Fibroblast of lung (primary cell): Measurements from ENCODE around the gene MICAL2. TPM values are rescaled to one million over a fixed set of nuclear protein-coding genes. Genes with fewer than 3 reads are reported as not detected.

Experiments used
- DNase-seq, 2 donors: peaks; one replicate each; pipeline versions ENCODE4 v3.0.0 to v3.0.0-alpha.2; 2010; ENCODE audit warnings: low read depth in 2 of 2
- H2AFZ ChIP-seq: 2 replicates; pipeline ENCODE4 v1.5.1; 2012; ENCODE audit warnings: low read length, control low read depth, inconsistent platforms
- H3K27ac ChIP-seq: 2 replicates; pipeline ENCODE4 v1.5.1; 2011; ENCODE audit warnings: low read length, control low read depth; ENCODE audit not compliant: insufficient read depth
- H3K27me3 ChIP-seq: 2 replicates; pipeline ENCODE4 v1.5.1; 2011; ENCODE audit warnings: mild to moderate bottlenecking, low read length; ENCODE audit not compliant: control insufficient read depth, insufficient read depth
- H3K36me3 ChIP-seq: 2 replicates; pipeline ENCODE4 v1.5.1; 2011; ENCODE audit warnings: low read length; ENCODE audit not compliant: control insufficient read depth, insufficient read depth
- H3K4me1 ChIP-seq: 2 replicates; pipeline ENCODE4 v1.5.1; 2011; ENCODE audit warnings: low read length; ENCODE audit not compliant: control insufficient read depth, insufficient read depth; ENCODE audit errors: extremely low read depth
- H3K4me2 ChIP-seq: 2 replicates; pipeline ENCODE4 v1.5.1; 2011; ENCODE audit warnings: low read length, control low read depth; ENCODE audit not compliant: insufficient read depth; ENCODE audit errors: extremely low read depth
- H3K4me3 ChIP-seq, 4 experiments: fragments of 200-600 bp in 1 of 4; sonication (generic) in 1 of 4; replicated peaks in 1 of 4; 2 replicates each; pipeline ENCODE4 v1.5.1; 2011 to 2016; ENCODE audit warnings: low read length in 4 of 4, low read depth in 3 of 4, mild to moderate bottlenecking in 3 of 4, control low read depth in 2 of 4, inconsistent platforms in 1 of 4, mixed read lengths in 1 of 4; ENCODE audit not compliant: insufficient read depth in 1 of 4; ENCODE audit errors: control extremely low read depth in 1 of 4
- H3K79me2 ChIP-seq: 2 replicates; pipeline ENCODE4 v1.5.1; 2012; ENCODE audit warnings: mild to moderate bottlenecking, low read length, inconsistent platforms; ENCODE audit not compliant: control insufficient read depth, insufficient read depth
- H3K9ac ChIP-seq: 2 replicates; pipeline ENCODE4 v1.5.1; 2011; ENCODE audit warnings: mild to moderate bottlenecking, low read length, control low read depth; ENCODE audit not compliant: insufficient read depth
- H3K9me3 ChIP-seq: 2 replicates; pipeline ENCODE4 v1.5.1; 2012; ENCODE audit warnings: low read depth, low read length; ENCODE audit not compliant: control insufficient read depth, insufficient read depth
- H4K20me1 ChIP-seq: 2 replicates; pipeline ENCODE4 v1.5.1; 2011; ENCODE audit warnings: low read length; ENCODE audit not compliant: control insufficient read depth, insufficient read depth; ENCODE audit errors: extremely low read depth
- CTCF ChIP-seq, 2 donors: IDR thresholded peaks in 1 of 2; conservative IDR thresholded peaks in 1 of 2; 1 replicate in 1 of 2; 2 replicates in 1 of 2; pipeline ENCODE4 v1.5.1; 2011 to 2012; ENCODE audit warnings: low read length in 2 of 2, control low read depth in 1 of 2, inconsistent platforms in 1 of 2, low read depth in 1 of 2, mild to moderate bottlenecking in 1 of 2
- EZH2 ChIP-seq: IDR thresholded peaks from 2 replicates; pipeline ENCODE4 v1.5.1; 2012; ENCODE audit warnings: low read length, control low read depth, mild to moderate bottlenecking; ENCODE audit errors: missing control alignments
- polyA plus RNA-seq, 2 donors: library from polyadenylated mRNA; depleted of rRNA in 1 of 2; stranded (reverse) in 1 of 2; unstranded in 1 of 2; fragments of >200 nt; gene quantifications; 2 replicates each; pipeline ENCODE4 v1.2.1, GENCODE V29; 2011 to 2012; ENCODE audit warnings: missing spikeins in 1 of 2
- total RNA-seq: library from RNA; depleted of rRNA; stranded (reverse); fragments of >200 nt; gene quantifications from 2 replicates; pipeline ENCODE4 v1.2.1, GENCODE V29; 2014

Gene MICAL2
- total and polyA plus RNA-seq, 2 donors (not counting 1 experiment from before 2014, with no cell fraction given), result 78.5 to 275 TPM

- H3K4me2 ChIP-seq, result no peak overlapping the region
- no peak overlapping the region for H3K4me3 ChIP-seq
- no peak for TF ChIP-seq CTCF (conservative IDR thresholded peaks at IDR 0.05 in 1 of 2, IDR thresholded peaks at IDR 0.05 in 1 of 2; ENCODE audit: low read depth in 1 of 2, low read length in 2 of 2)
- TF ChIP-seq EZH2, result no peak
- H3K9ac ChIP-seq, result no peak overlapping the region
- DNase-seq, result no peak
- no peaks in the 10 kb centered on the region for H3K9me3 ChIP-seq
- H4K20me1 ChIP-seq, result no peaks in the 10 kb centered on the region
- no peaks in the 10 kb centered on the region for H3K27me3 ChIP-seq
- H3K27ac ChIP-seq, result no peak overlapping the region
- H2AFZ ChIP-seq, result no peak overlapping the region
- peaks cover 3% of the 10 kb centered on the region for H3K36me3 ChIP-seq
- peaks cover 84% of the 10 kb centered on the region for H3K79me2 ChIP-seq
- peaks cover 17% of the 10 kb centered on the region for H3K4me1 ChIP-seq
Observed at GRCh38 chr11:12132790-12133145, 22.4 kb downstream of the MICAL2 start.

- Histone ChIP-seq H3K4me1 (peaks cover 25% of the 10 kb centered on the region), H3K9ac (no peak overlapping the region), H2AFZ (no peak overlapping the region), H3K27me3 (no peaks in the 10 kb centered on the region), H3K36me3 (peaks cover 6% of the 10 kb centered on the region), H3K4me3 (no peak overlapping the region), H3K9me3 (no peaks in the 10 kb centered on the region), H4K20me1 (no peaks in the 10 kb centered on the region), H3K4me2 (no peak overlapping the region), H3K79me2 (peaks cover 77% of the 10 kb centered on the region), H3K27ac (no peak overlapping the region)
- TF ChIP-seq CTCF (conservative IDR thresholded peaks at IDR 0.05 in 1 of 2, IDR thresholded peaks at IDR 0.05 in 1 of 2; ENCODE audit: low read depth in 1 of 2, low read length in 2 of 2) (no peak), EZH2 (no peak)
- no peak for DNase-seq
Observed at GRCh38 chr11:12133547-12134235, 23.3 kb downstream of the MICAL2 start.

GRCh38 chr11:12134236-12134585 is 23.8 kb downstream of the MICAL2 start:
- H2AFZ ChIP-seq, result no peak overlapping the region
- H3K36me3 ChIP-seq, result peaks cover 6% of the 10 kb centered on the region
- peaks cover 74% of the 10 kb centered on the region for H3K79me2 ChIP-seq
- H3K4me2 ChIP-seq, result no peak overlapping the region
- H4K20me1 ChIP-seq, result no peaks in the 10 kb centered on the region
- no peak for DNase-seq
- no peak overlapping the region for H3K27ac ChIP-seq
- H3K27me3 ChIP-seq, result no peaks in the 10 kb centered on the region
- H3K4me1 ChIP-seq, result peaks cover 31% of the 10 kb centered on the region
- no peak overlapping the region for H3K4me3 ChIP-seq
- H3K9ac ChIP-seq, result no peak overlapping the region
- no peak for TF ChIP-seq CTCF (conservative IDR thresholded peaks at IDR 0.05 in 1 of 2, IDR thresholded peaks at IDR 0.05 in 1 of 2; ENCODE audit: low read depth in 1 of 2, low read length in 2 of 2)
- no peak for TF ChIP-seq EZH2
- no peaks in the 10 kb centered on the region for H3K9me3 ChIP-seq
